NK-92 (cell line): Measurements from ENCODE around the gene HSPA5.
"Not testable (repeated sequence)": the region's sequence is repeated elsewhere in the genome, so short reads cannot be mapped to it uniquely, and the experiment has no call there.

Source experiments
- DNase-seq: peaks from one replicate; lab custom pipeline; 2025; ENCODE audit not compliant: unreplicated experiment; lab: John Stamatoyannopoulos, UW

Gene HSPA5

DNA sequence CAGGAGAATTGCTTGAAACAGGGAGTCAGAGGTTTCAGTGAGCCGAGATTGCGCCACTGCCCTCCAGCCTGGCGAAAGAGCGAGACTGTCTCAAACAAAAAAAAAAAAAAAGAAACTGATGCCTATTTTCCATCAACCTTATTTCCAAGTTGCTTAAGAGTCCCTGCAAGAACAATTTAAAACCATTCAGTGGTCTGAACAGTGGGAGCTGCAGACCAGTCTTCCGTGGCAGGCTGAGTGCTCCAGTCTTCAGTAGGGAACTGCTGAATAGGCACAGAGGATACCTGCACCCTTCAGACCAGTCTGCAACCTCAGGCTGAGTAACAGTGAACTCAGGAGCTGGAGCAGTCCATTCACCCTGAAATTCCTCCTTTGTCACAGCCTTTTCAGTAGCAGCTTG, 46.7 kb downstream of the HSPA5 start:
- not testable (repeated sequence) for DNase-seq

DNA sequence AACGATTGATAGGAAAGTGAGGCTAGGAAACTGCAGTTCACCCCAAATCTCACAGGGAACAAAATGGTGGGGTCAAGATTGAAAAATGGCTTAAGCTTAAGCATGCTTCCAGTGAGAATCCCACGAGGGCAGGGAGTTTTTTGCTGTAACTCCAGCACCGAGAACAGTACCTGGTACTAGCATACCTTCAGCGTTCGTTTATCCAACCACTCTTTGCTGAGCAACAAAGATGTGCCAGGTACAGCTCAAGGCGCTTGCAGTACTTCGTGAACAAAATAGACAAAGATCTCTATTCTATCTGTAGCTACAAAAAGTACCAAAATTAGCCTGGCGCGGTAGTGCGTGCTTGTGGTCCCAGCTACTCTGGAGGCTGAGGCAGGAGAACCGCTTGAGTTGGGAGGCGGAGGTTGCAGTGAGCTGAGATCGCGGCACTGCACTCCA, 50.8 kb downstream of the HSPA5 start:
- no peak for DNase-seq

DNA sequence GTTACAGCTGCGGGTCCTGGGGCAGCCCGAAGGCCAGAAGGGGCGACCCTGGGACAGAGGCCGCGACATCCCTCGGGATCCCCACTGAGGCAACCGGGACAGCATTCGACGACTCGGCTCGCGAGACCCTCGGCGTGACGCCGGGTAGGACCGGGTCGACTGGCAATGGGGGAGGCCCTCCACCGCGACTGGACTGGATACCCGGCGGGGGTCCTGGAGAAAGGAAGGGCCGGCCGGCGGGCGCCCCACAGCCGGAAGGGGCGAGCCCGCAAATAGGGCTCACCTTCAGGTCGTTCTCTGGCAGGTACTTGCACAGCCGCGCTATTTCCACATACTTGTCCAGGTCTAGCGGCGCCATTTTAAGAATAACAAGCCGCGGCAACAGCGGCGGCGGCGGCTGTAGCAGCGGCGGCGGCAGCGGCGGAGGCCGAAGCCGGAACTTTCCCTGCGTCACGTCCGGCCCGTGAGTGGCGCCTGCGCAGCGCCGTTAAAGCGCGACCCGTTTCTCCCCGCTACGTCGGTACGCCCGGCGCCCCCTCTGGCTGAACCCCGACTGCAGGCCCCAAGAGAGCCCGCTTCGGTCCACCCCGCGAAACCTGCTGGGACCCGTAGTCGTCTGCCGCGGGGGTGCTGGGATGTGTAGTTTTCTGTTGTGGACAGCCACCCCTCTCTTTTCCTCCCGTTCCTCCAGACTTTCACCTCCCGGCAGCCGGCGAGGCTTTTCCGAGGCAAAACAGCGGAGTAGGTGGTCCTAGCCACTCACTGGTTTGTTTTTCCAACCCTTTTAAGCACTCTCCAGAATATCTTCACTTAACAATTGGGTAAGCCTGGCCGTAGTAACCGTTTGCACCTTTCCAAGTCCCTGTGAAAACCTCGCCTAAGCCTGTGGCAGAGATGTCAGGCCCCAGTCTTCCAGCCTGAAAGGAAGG, 51.5 kb downstream of the HSPA5 start, which contains the start of gene PPP6C:
TSS of gene PPP6C (minus strand) at position 443 of the 929 bp plus-strand sequence. CDS start at position 358, 85 bp downstream.
- peak; percentile 72 for DNase-seq

DNA sequence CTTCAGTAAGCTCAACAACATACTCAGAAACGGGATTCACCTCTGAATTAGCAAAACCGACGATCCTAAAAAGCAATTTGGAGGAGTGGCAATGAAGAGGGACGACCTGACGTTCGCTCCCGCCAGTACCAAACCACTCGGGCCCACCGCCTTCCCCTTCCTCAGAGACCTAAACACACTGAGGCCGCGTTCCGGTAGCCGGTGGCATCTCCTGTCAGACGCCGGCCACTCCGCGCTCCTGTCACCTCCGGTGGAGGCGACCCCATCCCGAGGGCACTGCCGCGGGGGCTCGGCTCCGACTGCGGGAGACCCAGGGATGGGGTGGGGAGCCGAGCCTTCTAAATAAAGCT, 52.2 kb downstream of the HSPA5 start:
- DNase-seq, result no peak
